GM18861 (cell line): ENCODE measurements around the gene MBOAT1.
A peak's percentile ranks its signal among the peaks of the same experiment; 100 is the strongest.

Source experiments
- ATAC-seq: cut with Tn5 transposase; IDR thresholded peaks from one replicate; pipeline ENCODE4 v1.9.1; 2021; ENCODE audit not compliant: unreplicated experiment

The MBOAT1 gene

DNA sequence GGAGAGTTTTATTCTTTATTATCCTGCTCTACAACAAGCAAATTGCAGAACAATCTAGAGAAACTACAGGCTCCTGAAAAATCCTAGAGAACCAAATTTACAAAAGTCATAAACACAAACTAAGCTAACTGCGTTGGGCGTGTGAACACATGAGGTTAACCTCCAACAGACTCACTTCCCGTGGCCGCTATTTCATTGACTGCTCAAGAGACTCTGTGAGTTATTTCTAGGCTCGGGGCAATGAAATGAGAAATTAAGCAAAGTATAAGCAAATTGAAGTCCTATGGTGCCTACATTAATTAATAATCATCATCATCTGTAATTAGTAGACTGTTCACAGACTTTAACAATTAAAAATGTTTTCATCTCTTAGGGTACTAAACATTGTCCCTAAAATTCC lies 100.0 kb downstream of the MBOAT1 start:
- ATAC-seq, result no peak

DNA sequence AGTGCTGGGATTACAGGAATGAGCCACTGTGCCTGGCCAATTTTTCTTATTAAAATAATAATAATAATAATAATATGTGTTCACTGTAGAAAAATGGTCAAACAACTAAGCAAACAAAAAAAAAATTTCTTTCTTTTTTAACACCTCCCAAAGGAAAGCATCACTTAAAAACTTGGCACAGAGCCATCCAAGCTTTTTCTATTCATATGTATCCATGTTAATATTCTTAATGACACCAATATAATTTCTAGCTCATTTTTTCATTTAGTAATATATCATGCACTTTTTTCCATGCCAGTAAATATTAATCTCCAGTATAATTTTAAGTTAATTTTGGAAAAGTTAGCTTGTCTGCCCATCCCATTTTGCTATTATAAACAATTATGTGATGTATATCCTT lies 101.8 kb downstream of the MBOAT1 start:
- no peak for ATAC-seq

DNA sequence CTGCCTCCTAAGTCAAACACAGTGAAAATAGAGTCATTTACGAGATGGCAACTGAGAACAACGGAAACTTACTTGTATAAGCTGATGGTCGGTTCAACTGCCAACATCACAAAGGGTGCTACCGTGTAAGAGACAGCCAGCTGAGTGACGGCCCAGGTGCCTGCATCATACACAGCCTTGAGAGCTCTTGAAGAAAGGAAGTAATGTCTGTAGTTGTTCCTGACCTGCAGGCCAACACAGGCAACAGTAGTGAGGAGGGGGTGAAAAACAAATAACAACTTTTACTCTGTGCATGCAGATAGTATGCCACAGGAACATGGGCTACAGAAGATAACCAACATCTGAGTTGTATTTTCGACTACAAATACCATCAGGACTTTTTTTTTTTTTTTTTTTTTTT lies 102.7 kb downstream of the MBOAT1 start:
- ATAC-seq, result no peak

DNA sequence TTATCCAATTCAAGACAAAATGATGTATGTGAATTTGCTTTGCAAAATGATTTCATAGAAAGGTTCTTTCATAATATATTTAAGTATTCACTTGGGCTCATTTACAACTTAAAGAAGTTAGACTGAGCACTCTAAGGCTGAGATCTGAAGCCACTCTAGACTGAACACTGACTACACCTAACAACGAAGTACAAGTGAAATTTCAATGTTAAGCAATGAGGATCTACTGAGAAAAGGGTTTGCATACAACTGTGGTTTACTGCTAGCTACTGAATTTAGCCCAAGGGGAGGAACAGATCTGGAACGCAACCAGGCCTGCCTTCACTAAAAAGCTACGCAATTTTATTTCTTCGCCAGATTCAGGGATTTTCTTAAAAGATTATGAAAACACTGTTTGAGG lies 106.4 kb downstream of the MBOAT1 start:
- no peak for ATAC-seq

DNA sequence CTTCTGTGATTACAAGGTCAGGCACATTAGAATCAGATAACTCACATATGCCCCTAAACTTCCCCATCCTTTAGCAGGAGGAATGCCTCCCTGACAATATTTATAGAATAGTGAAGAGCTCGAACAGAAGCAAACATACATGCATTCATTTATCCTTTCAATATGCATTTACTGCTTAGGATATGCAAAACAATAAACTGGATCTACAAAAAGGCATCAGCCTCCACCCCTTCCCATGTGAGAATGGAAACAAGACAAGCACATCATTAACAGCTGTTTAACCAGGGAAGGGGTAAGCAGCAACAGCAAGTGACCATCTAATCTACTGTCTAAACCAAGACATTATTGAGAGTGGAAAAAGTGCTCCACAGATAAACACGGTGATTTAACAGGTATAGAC lies 107.6 kb downstream of the MBOAT1 start:
- no peak for ATAC-seq

- ATAC-seq, result no peak
These were observed 109.7 kb downstream of the MBOAT1 start for GRCh38 chr6:20102397-20103073.

DNA sequence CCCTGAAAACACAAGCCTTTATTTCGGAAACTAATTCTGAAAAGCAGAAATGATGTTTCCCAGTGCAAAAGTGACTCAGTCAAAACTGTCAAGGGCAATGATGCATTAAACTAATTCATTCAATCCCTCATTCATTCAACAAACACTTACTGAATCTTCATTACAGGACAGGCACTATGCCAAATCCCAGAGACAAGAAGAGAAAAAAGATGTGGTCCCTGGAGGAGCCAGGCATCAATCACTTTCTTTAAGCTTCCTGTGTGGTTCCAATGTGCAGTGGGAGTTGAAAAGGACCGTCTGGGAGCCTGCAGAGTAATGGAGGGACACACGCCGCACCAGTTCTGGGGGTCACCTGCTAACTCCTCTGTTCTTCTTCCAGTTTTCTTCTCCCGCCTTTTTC lies 113.1 kb downstream of the MBOAT1 start:
- ATAC-seq, result no peak

DNA sequence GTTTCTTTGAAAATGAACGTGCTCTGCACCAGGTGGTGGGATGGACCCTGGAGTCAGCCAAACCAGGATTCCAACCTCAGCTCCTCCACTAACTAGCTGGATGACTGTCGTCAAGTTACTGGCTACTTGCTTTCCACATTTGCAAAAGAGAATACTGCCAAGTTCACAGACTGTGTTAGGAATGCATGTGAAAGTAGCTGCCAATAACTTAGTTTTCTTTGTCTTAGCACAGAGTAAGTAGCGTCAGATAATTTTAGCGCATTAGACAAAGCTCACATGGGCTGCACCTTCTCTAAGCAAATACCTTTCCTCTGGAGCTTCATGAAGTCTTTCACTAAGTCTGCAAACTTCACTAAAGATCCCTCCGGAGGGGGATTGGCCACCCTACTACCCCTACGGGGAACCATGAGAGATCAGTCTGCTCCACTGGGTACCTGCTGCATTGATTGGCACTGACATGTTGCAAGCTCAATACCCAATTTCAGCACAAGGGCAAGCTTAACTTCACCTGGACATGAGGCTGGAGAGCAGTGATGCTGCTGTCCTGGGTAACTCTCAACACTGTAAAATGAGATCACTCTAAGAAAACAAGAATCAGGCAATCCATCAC lies 113.9 kb downstream of the MBOAT1 start:
- ATAC-seq, result no peak

DNA sequence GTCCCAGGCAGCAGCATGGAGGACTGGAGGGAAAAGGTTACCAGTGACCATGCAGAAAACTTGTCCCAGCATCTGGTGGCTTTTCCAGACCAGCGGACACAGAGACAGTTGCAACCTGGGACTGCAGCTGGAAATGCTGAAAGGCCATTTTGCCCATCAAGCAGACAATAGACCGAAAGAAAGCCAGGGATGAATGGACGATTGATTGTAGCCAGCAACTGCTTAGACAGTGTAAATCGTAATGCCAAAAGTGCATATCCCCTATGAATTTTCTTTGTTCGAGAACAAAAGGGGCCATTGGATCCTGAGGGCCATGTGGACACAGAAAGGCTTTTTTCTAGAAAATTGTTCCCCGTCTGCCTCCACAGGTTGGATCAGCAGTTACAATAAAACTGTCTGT lies 115.7 kb downstream of the MBOAT1 start:
- ATAC-seq, result no peak

- ATAC-seq, result no peak
These were observed 116.8 kb downstream of the MBOAT1 start for GRCh38 chr6:20095436-20095835.

- ATAC-seq, result peak; percentile 57
These were observed 120.2 kb downstream of the MBOAT1 start for GRCh38 chr6:20092071-20092566.

GRCh38 chr6:20086992-20087391 lies 125.3 kb downstream of the MBOAT1 start:
- ATAC-seq, result no peak

- no peak for ATAC-seq
These were observed 126.5 kb downstream of the MBOAT1 start for GRCh38 chr6:20085817-20086216.

GRCh38 chr6:20084411-20084810 lies 127.9 kb downstream of the MBOAT1 start:
- no peak for ATAC-seq

GRCh38 chr6:20071998-20072397 lies 140.3 kb downstream of the MBOAT1 start:
- no peak for ATAC-seq

DNA sequence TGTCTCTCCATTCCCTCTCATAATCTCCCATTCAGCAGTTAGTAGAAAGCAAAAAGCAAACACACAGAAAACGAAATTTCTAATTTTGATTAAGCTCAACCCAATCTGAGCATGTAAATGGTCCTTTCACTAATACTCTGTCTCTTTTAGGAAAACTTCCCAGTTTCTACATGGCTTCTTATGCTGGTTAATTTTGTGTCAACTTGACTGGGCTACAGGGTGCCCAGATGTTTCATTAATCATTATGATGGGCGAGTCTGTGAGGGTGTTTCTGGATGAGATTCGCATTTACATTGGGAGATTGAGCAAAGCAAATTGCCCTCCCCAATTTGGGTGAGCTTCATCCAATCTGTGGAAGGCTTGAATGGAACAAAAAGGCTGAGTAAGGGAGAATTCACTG lies 142.2 kb downstream of the MBOAT1 start:
- no peak for ATAC-seq

DNA sequence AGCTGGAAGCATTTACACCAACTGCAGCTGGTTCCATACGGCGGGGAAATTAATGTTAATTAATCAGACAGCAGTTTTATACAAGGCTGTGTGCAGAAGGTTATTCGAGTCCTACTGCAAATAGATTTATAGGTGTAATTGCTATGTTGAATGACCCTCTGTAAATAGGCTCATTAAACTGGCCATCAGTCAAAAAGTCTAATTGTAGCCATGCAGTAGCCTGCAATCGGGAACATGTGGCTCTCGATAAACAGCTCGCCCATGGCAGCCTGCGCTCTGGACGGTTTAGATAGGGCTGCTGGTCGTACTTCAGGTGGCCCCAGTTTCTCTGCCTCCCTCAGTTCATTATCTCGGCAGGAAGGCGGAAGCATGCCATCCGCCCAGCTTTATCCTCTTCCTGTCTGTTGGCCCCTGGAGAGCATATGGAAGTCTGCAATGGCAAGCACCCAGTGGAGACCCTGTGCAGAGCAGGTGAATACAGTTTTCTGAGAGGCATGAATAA lies 143.2 kb downstream of the MBOAT1 start:
- ATAC-seq, result no peak

DNA sequence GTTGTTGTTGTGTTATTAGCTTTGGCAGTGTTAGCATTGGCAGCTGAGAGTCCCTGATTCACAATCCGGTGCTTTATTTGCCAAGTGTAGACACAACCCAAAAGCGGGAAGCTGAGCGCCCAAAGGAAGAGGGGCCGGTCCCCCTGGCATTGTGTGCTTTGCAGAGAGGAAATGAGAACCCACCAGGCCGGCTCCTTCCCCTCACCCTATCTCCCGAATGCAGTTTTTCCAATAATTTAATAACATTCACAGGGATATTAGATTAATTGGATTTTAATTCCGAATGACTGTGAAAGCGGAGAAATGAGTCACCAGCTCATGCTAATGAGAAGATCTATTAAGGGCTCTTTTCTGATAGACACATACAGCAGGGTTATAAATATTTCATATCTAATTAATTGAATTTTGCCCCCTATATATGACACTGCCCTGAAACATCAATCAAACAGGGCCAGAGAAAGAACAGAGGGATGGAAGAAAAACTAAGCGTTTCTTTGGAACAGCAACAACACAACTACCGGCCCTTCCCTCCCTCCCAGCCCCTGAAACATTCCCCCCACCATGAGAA lies 143.8 kb downstream of the MBOAT1 start:
- no peak for ATAC-seq

DNA sequence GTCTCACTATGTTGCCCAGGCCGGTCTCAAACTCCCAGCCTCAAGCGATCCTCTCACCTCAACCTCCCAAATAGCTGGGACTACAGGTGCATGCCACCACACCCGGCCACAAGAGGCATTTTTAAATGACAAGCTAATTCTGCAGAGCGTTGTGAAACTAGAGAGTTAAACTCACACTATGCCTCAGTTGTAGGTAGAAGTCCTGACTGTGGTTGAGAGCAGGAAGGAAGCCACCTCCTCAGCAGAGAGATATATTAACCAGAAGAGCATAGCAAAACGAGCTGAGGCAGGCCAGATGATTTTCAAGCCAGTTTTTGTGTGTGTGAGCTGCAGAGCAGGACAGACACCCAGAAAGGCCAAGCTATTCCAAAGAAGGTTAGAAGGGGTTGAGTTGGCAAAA lies 150.3 kb downstream of the MBOAT1 start:
- peak; percentile 79 for ATAC-seq

DNA sequence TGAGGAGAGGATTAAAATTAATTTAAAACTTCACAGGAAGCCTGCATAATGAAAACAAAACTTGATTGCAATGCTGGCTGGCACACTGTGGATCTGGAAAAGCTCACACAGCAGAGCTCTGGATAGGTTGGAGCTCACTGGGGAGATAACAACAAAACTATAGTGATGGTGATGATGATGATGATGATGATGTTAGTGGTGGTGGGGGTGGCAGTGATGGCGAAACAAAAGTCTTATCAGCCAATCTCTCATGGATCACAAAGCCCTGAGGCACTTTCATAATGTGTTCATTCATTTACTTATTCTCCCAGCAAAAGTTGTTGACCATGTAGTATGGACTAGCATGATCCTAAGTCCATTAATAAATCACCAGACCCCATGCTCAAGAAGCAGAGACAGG lies 152.0 kb downstream of the MBOAT1 start:
- ATAC-seq, result no peak

- no peak for ATAC-seq
These were observed 153.4 kb downstream of the MBOAT1 start for GRCh38 chr6:20058912-20059311.
